Endometrial microvascular endothelial cells (primary cell): ENCODE results near the gene ATG4C. TPM values are rescaled to one million over a fixed set of nuclear protein-coding genes. Genes with fewer than 3 reads are reported as not detected.

Experiments
- in situ Hi-C: cut with HindIII; loops from 2 replicates; pipeline ENCODE4 v1.10.0; 2017; ENCODE audit warnings: low sequenced_read_pairs, low pct_unique_long_range_greater_than_20kb; ENCODE audit errors: inconsistent ontology term
- total RNA-seq: library from RNA; depleted of rRNA; stranded (reverse); fragments of >200 nt; gene quantifications from one replicate; pipeline ENCODE4 v1.2.3, GENCODE V29; 2015; ENCODE audit errors: inconsistent ontology term

The ATG4C gene
- total RNA-seq, 1 donor from 2014 or later: 23.3 TPM

DNA sequence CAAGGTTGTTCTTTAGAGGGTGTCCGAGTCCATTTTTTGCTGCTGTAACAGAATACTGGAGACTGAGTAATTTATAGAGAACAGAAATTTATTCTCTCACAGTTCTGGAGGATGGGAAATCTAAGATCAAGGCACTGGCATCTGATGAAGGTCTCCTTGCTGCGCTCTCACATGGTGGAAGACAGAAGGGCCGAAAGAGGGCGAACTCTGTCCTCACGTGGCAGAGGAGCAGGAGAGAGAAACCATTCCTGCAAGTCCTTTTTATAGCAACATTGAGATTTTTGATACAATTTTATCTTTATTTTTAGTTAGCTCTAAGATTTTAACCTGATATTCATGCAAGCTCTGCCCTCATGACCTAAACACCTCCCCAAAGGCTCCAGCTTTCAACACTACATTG lies 48.3 kb downstream of the ATG4C start:
- in situ Hi-C loops: no loop called here

DNA sequence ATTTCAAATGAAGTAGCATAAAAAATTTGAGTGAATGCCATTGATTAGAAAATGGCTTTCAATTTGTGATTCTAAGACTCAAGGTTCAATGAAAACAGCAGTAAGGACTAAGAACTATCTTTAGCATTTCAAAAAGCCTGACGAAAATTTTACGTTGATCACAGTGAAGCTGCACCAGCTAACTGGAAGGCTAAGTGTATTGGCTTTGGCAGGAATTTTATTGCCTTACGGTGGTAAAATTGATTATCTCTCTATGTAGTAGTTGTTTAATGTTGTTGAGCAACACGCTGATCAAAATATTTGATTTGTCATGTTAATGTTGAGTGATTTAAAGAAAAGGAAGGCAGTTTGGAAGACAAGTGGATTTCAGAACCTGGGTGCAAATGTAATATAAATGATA lies 49.6 kb downstream of the ATG4C start:
- in situ Hi-C loops: no loop called here

DNA sequence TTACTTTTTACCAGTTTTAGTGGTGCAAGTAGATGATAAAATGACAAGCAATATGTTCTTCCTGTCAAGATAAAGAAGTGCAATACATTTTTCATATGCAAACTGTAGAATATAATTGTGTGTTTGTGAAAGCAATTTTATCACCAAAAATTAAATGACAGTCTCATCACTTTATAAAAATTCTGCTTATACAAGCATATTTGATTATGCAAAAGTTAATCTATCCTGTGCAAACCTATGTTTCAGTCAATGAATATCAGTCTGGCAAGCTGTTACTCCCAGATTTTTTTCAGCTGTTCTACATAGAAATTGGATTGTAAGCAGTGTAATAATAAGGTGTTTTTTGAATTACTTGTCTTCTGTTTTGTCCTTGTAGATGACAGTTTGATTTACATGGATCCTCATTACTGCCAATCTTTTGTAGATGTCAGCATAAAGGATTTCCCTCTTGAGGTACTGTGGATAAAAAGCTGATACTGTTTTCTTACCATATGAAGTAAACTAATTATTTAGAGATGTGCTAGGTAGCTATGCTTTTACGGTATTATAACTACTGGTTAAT lies 50.5 kb downstream of the ATG4C start:
- in situ Hi-C loops: no loop called here

GRCh38 chr1:62836856-62837540 lies 53.1 kb downstream of the ATG4C start:
- in situ Hi-C loops: no loop called here

GRCh38 chr1:62840555-62840954 lies 56.6 kb downstream of the ATG4C start:
- in situ Hi-C loops: no loop called here

DNA sequence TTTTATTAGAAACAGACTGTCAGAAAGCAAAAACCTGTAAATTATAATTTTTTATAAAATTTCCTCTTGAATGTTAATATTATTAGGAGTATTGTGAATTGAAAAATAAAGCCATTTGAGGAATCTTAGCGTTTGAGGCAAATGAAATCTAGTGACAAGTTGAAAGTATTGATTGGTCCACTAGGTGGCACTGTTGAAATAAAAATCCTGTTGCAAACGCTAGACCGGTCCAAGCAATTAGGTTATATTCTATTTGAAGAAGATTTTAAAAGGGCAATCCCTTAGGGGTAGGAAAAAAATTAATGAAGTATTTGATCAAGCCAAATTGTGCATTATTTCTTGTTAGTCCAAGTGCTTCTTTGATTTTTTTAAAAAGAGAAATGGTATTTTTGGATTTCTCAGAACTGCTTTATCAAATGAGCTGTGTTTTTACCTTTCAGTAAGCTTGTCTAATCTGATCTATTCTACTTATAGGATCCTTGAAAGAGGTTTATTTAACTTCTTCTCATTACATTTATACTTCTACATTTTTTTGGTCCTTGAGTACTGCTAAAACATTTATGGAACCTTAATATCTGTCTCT lies 57.7 kb downstream of the ATG4C start:
- in situ Hi-C loops: no loop called here

- in situ Hi-C loops: no loop called here
Observed at GRCh38 chr1:62844030-62844429, 60.1 kb downstream of the ATG4C start.

DNA sequence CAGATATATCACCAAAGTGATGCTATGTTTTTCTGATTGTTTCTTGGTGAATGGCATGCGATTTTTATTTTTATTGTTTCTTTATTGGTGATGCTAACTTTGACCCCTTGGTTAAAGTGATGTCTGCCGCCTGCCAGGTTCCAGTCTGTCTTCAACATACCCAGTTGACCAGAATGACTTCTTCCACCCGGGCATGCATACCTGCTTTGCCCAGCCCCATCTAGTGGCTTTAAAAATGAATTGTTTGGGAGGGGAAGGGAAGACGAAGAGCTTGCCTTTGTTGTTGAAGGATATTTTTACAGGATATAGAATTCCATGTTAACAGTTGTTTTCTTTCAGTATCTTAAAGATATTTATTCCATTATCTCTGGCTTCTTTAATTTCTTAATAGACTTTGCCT lies 65.1 kb downstream of the ATG4C start:
- in situ Hi-C loops: no loop called here

DNA sequence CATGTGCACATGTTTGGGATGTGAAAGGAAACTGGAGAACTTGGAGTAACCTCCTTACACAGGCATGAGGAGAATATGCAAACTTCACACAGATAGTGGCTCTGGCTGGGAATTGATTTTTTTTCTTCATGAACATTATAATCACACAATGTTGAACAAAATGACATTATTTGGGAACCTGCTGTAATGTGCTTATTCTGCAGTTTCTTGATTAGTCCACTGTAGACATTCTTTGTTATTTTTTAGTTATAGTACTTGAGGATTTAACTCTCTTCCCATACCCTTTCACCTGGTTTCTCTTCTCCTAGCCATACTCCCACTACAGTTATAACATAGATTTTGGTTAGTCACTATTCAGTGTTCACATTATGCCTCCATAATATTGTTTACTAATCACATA lies 68.3 kb downstream of the ATG4C start:
- in situ Hi-C loops: no loop called here

DNA sequence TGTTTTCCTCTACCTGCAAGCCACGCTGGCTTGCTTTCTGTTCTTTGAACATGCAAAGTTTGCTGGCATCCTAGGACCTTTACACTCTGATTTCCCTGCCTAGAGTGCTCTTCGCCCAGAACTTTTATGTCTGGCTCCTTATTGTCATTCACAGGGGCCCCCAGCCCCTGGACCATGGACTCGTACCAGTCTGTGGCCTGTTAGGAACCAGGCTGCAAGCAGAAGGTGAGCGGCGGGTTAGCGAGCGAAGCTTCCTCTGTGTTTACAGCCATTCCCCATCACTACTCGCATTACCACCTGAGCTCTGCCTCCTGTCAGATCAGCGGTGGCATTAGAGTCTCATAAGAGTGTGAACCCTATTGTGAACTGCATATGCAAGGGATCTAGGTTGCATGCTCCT lies 73.0 kb downstream of the ATG4C start:
- in situ Hi-C loops: no loop called here

DNA sequence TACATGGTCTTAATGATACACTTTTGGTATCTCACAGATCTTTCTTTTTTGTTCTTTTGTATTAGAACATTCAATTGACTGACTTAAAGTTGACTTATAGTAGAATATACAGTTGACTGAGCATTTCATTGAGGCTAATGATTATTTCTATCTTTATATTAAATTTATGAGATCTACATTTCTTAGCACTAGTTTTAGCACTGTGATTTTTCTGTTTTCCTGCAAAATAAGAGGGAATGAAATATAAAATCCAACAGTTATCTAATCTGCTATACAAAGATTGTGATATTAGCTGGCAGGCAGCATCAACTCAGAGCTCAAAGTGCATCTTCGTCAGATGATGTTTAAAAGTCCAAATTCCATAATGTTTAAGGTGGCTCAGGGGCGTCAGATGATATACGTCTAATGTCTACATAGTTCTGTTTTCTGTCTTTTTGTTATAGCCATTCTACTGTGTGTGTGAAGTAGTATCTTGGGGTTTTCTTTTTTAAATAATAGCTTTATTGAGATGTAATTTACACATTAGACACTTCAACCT lies 85.4 kb downstream of the ATG4C start:
- in situ Hi-C loops: no loop called here

DNA sequence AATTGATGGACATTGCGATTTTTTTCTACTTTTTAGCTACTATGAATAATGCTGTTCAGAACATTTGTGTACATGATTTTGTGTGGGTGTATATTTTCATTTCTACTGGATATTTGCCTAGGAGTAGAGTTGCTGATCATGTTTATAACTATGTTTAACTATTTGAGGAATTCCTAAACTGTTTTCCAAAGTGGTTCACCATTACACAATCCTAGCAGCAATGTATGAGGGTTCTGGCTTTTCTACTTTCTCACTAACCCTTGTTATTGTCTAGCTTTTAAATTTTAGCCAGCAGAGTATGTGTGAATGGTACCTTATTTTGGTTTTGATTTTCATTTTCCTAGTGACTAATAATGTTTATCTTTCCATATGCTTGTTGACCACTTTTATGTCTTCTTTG lies 86.2 kb downstream of the ATG4C start:
- in situ Hi-C loops: no loop called here

- in situ Hi-C loops: no loop called here
Observed at GRCh38 chr1:62875676-62876075, 91.7 kb downstream of the ATG4C start.

- in situ Hi-C loops: no loop called here
Observed at GRCh38 chr1:62876535-62876934, 92.6 kb downstream of the ATG4C start.

DNA sequence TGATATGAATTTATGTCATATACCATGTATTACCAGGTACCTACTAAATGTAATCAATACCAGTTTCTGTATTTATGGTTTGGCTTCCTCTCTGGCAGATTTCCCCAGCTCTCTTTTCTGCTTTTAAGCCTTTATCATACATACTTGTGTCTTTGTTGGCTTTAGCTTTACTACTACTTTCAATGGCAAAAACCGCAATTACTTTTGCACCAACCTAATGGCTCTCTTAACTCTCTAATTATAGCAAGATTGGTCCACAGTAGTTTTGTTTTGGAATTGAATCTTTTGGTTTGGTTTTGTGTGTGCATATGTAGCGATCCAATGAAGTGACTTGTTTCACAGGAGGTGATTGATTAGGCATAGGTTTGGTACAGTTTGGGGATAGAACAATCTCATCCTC lies 93.6 kb downstream of the ATG4C start:
- in situ Hi-C loops: no loop called here

DNA sequence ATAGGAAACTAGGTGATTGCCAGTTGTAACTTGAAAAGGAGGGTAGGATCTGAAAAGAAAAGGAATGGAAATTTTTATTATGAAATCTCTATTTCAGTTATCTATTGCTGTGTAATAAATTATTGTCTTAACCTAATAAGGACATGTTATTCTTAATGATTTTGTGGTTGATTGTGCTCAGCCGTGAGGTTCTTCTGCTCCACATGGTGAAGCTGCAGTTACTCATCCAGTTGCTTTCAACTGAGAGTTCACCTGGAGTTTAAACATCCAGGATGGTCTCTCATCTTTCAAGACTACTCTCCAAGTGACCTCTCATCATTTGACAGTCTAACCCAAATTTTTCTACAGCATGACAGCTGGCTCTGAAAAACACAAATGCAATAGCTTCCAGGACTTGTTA lies 96.0 kb downstream of the ATG4C start:
- in situ Hi-C loops: no loop called here

DNA sequence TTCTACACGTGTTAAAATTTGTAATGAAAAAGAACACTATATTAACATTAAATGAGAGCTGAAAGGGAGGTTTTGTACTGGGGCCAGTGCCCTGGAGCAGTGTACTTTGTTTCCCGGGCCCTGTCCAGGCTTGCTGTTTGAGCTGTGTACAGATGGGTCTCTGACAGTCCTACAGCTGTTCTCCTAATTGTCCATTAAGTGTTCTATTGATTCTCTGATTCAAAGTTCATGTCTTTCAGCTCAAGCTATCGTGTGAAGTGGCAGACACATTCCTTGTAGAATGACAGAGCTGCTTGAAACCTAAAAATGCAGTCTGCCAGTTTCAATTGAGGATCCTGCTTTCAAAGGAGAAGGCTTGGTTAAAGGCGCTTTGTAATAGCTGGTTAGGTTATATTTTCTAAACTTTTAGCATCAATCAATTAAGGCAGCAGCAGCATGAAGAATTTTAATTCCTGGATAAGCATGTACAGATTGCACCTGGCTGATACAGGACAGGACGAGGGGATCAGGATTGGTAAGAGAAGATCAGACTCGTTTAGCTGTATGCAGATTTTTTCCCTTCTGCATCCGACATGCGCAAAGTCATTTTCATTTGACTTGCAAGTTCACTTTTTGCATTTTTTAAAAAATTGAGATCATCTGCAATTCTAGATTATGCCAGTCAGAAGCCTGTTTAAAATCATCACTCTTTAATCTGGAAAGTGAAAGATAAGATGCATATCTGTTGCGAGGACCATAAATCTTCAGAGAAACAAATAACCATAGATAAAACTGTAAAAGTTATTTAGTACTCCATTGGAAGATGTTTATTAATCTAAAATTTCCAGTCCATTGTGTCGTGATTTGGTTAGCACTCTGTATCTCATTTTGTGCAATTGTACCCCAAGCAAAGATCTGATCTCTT lies 98.5 kb downstream of the ATG4C start:
- in situ Hi-C loops: no loop called here

DNA sequence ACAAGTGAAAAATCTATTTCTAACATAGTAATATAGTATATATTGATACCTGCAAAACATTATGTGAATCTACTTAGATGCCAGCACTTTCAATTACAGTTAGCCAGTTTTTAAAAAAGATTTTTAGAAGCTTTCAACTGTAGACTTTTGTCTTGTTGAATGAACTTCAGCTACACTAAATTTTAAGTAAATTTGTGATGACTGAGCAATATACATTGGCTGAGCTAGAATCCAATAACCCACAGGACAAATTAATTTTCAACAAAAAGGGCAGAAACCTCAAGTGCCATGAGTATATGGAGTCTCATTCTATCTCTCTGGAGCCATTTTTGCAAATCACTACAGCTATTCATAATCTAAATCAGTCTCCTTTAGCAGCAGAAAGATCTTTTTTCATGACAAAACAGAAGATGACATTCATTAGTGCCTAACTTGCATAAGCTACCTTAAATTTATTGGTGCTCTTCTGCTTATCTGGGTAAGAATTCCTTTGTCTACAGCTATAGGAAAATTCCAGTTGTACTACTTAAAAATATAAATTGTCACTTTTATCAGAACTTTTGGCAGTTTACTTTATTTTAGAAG lies 100.3 kb downstream of the ATG4C start:
- in situ Hi-C loops: no loop called here
